GM12878 (cell line): ENCODE data around the gene WIPF1. TPM values are rescaled to one million over a fixed set of nuclear protein-coding genes. Genes with fewer than 3 reads are reported as not detected.
A peak's percentile ranks its signal among the peaks of the same experiment; 100 is the strongest.

Source experiments
- BHLHE40 ChIP-seq, 2 experiments: fragments of 450-650 bp in 1 of 2; IDR thresholded peaks; 2 replicates each; pipeline ENCODE4 v1.6.1; 2011 to 2017; ENCODE audit warnings: low read depth in 2 of 2, borderline replicate concordance in 1 of 2, improper control_type of control experiment in 1 of 2, low read length in 1 of 2, mild to moderate bottlenecking in 1 of 2
- BRCA1 ChIP-seq: IDR thresholded peaks from 2 replicates; pipeline ENCODE4 v1.6.1; 2011; ENCODE audit warnings: low read depth, low read length, improper control_type of control experiment
- ETV6 ChIP-seq, 2 experiments: fragments of 450-650 bp in 1 of 2; IDR thresholded peaks in 1 of 2; conservative IDR thresholded peaks in 1 of 2; 2 replicates each; pipeline ENCODE4 v1.6.1; 2014; ENCODE audit warnings: antibody characterized with exemption in 1 of 2, borderline replicate concordance in 1 of 2, low read depth in 1 of 2, mild to moderate bottlenecking in 1 of 2, moderate library complexity in 1 of 2
- EZH2 ChIP-seq: IDR thresholded peaks from 2 replicates; pipeline ENCODE4 v1.6.1; 2012; ENCODE audit warnings: low read depth, mild to moderate bottlenecking, control low read depth, inconsistent platforms, low read length, borderline replicate concordance; ENCODE audit not compliant: control insufficient read depth
- HDAC2 ChIP-seq: fragments of 200-600 bp; sonication (generic); IDR thresholded peaks from 2 replicates; pipeline ENCODE4 v1.6.1; 2017
- IRF5 ChIP-seq: fragments of 450-650 bp; IDR thresholded peaks from 2 replicates; pipeline ENCODE4 v1.6.1; 2017; ENCODE audit warnings: borderline replicate concordance
- LARP7 ChIP-seq: fragments of 450-650 bp; IDR thresholded peaks from 2 replicates; pipeline ENCODE4 v1.6.1; 2017; ENCODE audit warnings: mild to moderate bottlenecking
- MEF2A ChIP-seq: IDR thresholded peaks from 2 replicates; pipeline ENCODE4 v1.6.1; 2011; ENCODE audit warnings: low read depth, mild to moderate bottlenecking, low read length, moderate library complexity; ENCODE audit not compliant: insufficient read depth
- NFIC ChIP-seq: IDR thresholded peaks from 2 replicates; pipeline ENCODE4 v1.6.1; 2012; ENCODE audit warnings: low read depth, mild to moderate bottlenecking, inconsistent platforms, low read length, moderate library complexity
- NKRF ChIP-seq: fragments of 450-650 bp; conservative IDR thresholded peaks from 2 replicates; pipeline ENCODE4 v1.6.1; 2017; ENCODE audit warnings: mild to moderate bottlenecking, moderate library complexity
- RAD21 ChIP-seq: IDR thresholded peaks from 2 replicates; pipeline ENCODE4 v1.6.1; 2011; ENCODE audit warnings: mild to moderate bottlenecking, low read depth, low read length, moderate library complexity; ENCODE audit not compliant: insufficient read depth
- RUNX3 ChIP-seq: IDR thresholded peaks from 2 replicates; pipeline ENCODE4 v1.6.1; 2012; ENCODE audit warnings: low read length, inconsistent platforms
- SKIL ChIP-seq: fragments of 450-650 bp; IDR thresholded peaks from 2 replicates; pipeline ENCODE4 v1.6.1; 2017; ENCODE audit warnings: mild to moderate bottlenecking, low read depth, inconsistent platforms; ENCODE audit not compliant: poor library complexity, severe bottlenecking
- SPI1 ChIP-seq: IDR thresholded peaks from 2 replicates; pipeline ENCODE4 v1.6.1; 2011; ENCODE audit warnings: low read depth, mild to moderate bottlenecking, low read length, moderate library complexity, borderline replicate concordance; ENCODE audit not compliant: insufficient read depth
- SUPT20H ChIP-seq: IDR thresholded peaks from 2 replicates; pipeline ENCODE4 v1.6.1; 2011; ENCODE audit warnings: low read depth, mild to moderate bottlenecking, low read length, moderate library complexity, borderline replicate concordance; ENCODE audit not compliant: control insufficient read depth
- TCF3 ChIP-seq: IDR thresholded peaks from 2 replicates; pipeline ENCODE4 v1.6.1; 2012; ENCODE audit warnings: low read depth, mild to moderate bottlenecking, low read length, borderline replicate concordance; ENCODE audit not compliant: insufficient read depth
- TCF7 ChIP-seq: IDR thresholded peaks from 2 replicates; pipeline ENCODE4 v1.6.1; 2014; ENCODE audit warnings: antibody characterized with exemption, borderline replicate concordance
- YBX1 ChIP-seq: fragments of 450-650 bp; IDR thresholded peaks from 2 replicates; pipeline ENCODE4 v1.6.1; 2016; ENCODE audit warnings: antibody characterized with exemption
- YY1 ChIP-seq: IDR thresholded peaks from 2 replicates; pipeline ENCODE4 v1.6.1; 2011; ENCODE audit warnings: low read depth, mild to moderate bottlenecking, low read length
- ZNF274 ChIP-seq: IDR thresholded peaks from one replicate; pipeline ENCODE4 v1.8.0; 2011; ENCODE audit not compliant: insufficient read length, insufficient read depth
- ZNF384 ChIP-seq: IDR thresholded peaks from 2 replicates; pipeline ENCODE4 v1.6.1; 2012; ENCODE audit warnings: low read depth, mild to moderate bottlenecking, low read length, improper control_type of control experiment, borderline replicate concordance
- polyA plus RNA-seq, 11 experiments: library from polyadenylated mRNA; depleted of rRNA in 4 of 11; unstranded in 6 of 11; stranded (reverse) in 5 of 11; fragments of >200 nt; fragmentation: Nextera tagmentation in 4 of 11; fragmentation: Illumina TruSeq in 1 of 11; extraction: Ambion mirVana in 4 of 11; extraction: Trizol in 1 of 11; gene quantifications; 1 replicate in 1 of 11; 2 replicates in 10 of 11; pipeline versions ENCODE4 v1.2.1 to v1.2.3, GENCODE V29; 2011 to 2016; ENCODE audit warnings: inconsistent platforms in 2 of 11, missing spikeins in 2 of 11, low read depth in 1 of 11
- total RNA-seq, 4 experiments: library from RNA; depleted of rRNA in 3 of 4; stranded (reverse); fragments of >200 nt in 3 of 4; fragmentation: Illumina TruSeq in 1 of 4; extraction: Trizol in 1 of 4; gene quantifications; 2 replicates each; pipeline versions ENCODE4 v1.2.1 to v1.2.3, GENCODE V29; 2013 to 2021

Gene WIPF1
- total and polyA plus RNA-seq, 10 of the 15 experiments (the other 5 are each of a cell fraction or from before 2014, with no cell fraction given): 23.1 to 188 (median 68.9) TPM

GRCh38 chr2:174593574-174594203 is 3.9 kb downstream of the WIPF1 start (continued):
- no peak for TF ChIP-seq NKRF
- TF ChIP-seq SKIL: peak; percentile 90
- no peak for TF ChIP-seq EZH2
- TF ChIP-seq YBX1: no peak
- TF ChIP-seq ZNF384: no peak
- TF ChIP-seq SPI1: 0 out of 2 replicates have a peak, but pooled peaks have one; percentile 9
- TF ChIP-seq TCF3: peak; percentile 87
- TF ChIP-seq TCF7: peak; percentile 51; the same call in 1 of the 2 replicates
- peak; percentile 97 for TF ChIP-seq RUNX3
- TF ChIP-seq MEF2A: peak; percentile 70; the same call in 1 of the 2 replicates
- TF ChIP-seq BHLHE40 (IDR thresholded peaks at IDR 0.05; ENCODE audit: borderline replicate concordance in 1 of 2, low read depth in 2 of 2, low read length in 1 of 2): peak; percentile 35 to 72
- TF ChIP-seq NFIC: peak; percentile 86
- no peak for TF ChIP-seq RAD21
- TF ChIP-seq IRF5: no peak
- TF ChIP-seq YY1: peak; percentile 90
- TF ChIP-seq ZNF274: no peak
- no peak for TF ChIP-seq BRCA1
- 0 out of 2 replicates have a peak, but pooled peaks have one; percentile 16 for TF ChIP-seq LARP7
- no peak for TF ChIP-seq HDAC2
- peak in 1 of 2 experiments; percentile 86; a peak in 2 of 4 replicates for TF ChIP-seq ETV6 (conservative IDR thresholded peaks at IDR 0.05 in 1 of 2, IDR thresholded peaks at IDR 0.05 in 1 of 2; ENCODE audit: borderline replicate concordance in 1 of 2, low read depth in 1 of 2)
- TF ChIP-seq SUPT20H: no peak
